GM21447 (cell line): ENCODE data around the gene VPS33A.
"Not testable (repeated sequence)": the region's sequence is repeated elsewhere in the genome, so short reads cannot be mapped to it uniquely, and the experiment has no call there.

Source experiments
- ATAC-seq: cut with Tn5 transposase; IDR thresholded peaks from one replicate; pipeline ENCODE4 v1.9.1; 2021; ENCODE audit not compliant: unreplicated experiment

The VPS33A gene

DNA sequence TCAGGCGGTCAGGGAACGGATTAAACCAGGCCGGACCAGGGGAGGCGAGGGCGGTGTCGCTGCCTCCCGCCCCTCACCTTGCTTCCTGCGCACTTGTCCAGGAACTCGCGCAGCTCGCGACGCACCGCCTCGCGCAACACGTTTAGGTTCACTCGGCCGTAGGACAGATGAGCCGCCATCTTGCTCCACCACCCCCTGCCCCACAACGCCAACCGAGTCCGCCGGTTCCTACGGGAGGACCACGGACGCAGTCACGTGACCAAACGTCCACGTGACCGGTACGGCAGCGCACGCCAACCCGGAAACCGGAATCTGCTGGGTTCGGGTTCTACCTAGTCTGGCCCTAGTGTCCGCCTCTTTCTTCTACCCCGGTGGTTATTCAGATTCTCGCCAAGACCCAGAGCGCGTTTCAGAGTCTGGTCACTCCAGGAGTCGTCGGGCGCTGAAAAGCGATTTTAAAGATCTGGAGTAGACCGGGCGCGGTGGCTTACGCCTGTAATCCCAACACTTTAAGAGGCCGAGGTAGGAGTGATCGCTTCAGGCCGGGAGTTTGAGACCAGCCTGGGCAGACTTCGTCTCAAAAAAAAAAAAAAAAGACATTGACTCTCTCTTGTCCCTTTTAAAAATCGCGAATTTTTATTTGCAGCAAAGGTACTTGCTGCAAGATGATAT, at the start of gene VPS33A:
TSS of gene VPS33A (minus strand) at position 265 of the 672 bp plus-strand sequence. CDS start at position 179, 86 bp downstream.
- ATAC-seq: peak; percentile 89

DNA sequence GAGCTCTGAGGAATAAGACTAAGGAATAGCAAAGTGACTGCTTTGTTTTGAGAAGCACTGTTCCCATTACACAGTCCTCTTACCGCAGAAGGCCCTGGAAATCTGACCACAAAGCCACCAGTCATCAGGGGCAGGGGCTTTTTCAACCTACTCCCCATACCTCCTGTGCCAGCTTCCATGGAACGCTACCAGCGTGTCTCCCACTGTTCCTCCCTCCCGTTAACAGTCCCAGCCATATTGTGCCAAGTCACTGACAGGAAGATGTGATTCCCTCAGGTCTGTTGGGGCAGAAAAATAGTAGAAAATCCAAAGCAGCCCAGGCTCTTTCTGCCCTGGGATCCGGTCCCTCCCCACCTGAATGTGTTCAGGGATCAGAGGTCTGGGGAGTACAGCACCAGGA, 46.6 kb upstream of the VPS33A start:
- no peak for ATAC-seq

DNA sequence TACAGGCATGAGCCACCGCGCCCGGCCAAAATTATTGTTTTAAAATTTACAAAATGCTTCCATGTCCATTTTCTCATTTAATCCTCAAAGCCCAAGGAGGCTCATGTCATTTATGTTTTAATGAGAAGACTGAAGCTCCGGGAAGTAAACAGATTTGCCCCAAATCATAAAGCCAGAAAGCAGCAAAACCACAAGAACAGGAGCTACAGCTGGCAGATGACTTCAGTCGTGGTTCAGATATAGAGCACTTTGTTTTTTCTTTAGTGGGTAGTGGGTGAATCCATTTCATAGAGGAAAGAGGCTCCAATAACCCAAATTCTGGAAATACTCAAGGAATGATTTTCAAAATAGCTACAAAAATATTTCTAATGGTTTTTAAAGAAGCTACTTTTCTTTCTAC, 45.4 kb upstream of the VPS33A start:
- no peak for ATAC-seq

DNA sequence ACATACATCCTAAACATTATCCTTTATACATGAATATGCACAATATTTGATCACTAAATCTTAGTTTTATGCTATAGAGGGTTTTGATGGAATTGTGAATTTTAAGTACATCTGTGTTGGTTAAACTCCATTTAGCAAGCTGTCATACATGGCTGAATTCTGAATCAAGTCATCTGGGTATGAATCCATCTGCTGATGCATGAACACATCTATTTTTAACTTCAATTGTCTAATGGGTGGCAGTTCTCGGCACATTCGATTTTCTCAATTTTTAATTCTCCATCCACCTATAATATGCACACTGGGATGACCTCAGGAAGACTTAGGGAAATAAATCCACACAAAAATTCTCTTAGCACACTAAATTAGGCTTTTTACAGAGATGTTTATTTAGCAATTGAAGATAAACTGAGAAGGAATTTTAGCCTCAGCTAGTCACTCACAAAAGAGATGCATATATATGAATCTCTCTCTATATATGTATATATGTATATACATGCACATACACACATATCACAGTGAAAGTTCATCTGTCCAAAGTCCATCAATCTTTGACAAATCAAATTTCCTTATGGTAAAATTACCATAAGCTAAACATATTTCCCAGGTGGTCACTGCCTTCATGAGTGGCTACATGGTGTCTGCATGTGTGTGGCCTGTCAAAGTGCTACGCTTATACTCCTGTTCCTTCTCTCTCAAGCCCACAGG, 44.5 kb upstream of the VPS33A start:
- no peak for ATAC-seq

DNA sequence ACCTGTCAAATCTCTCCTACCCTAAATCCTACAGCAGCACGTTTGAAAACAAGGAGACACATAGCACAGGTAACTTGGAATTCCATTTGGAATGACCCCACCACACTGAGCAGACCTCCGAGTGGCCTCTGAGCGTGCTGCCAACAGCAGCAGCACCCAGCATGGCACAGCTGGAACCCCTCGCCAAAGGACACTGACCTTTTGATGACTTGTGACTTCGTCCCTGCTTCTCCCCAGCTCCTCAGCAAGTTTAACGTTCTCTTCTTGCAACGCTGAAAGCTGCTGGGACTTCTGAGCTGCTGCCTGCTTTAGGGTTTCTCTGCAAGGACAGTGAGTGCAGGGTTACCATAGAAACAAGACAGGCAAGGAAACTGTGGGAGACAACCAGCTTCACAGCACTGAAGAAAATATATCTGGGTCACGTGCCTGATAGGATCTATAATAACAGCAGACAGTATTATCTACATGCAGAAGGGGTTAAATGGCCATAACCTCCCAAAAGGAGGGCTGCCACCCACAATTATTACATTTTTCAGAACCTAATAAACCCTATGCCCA, 43.3 kb upstream of the VPS33A start:
- no peak for ATAC-seq

DNA sequence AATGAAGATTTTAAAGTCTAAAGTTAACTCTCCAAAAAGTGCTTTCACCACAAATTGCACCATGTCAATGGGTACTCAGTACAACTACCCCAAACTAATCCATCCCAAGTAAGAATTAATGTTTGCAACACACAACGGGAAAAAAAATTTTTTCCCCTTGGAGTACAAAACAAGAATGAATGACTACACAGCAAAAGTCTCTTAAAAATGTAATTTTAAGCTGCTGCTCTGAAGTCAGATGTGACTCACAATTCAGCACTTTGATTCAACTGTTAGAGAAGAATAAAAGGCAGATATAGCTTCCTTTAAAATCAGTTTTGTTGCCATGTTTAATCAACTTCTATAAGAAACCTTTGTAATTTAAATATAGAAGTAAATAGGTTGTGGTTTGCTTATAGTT, 42.5 kb upstream of the VPS33A start:
- ATAC-seq: no peak

DNA sequence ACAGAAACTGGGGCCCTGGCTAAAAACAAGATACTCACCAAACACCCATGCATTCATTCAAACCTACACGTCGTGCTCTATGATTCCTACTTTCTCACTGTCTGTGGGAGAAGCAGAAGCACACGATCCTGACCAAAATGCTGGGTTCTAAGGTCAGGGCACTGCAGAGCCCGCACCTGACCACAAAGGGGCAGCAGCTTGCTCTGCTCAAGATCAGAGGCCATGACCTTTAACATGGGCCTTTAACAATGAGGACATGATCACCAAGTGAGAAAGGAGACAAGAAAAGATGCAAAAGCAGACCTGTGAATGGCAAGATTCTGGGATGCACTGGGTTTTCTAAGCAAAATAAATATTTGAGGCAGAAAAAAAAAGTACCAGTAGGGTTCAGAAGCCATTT, 40.1 kb upstream of the VPS33A start:
- no peak for ATAC-seq

DNA sequence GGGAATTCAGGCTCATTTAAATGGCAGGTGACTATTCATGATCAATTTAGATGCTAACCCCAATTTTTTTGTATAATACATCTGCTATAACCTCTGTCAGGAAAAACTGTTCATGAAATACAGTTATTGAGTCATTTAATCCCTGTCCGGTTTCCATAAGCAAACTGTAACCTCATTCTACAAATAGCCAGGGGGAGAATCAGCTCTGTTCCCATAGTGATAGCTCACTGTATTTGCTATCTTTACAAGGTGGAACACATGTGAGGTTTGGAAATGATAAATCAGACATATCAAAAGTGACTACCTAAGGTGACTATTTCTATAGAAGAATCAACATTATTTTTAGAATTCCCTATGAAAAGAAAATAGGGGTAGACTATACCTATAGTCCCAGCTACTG, 38.6 kb upstream of the VPS33A start:
- ATAC-seq: no peak

DNA sequence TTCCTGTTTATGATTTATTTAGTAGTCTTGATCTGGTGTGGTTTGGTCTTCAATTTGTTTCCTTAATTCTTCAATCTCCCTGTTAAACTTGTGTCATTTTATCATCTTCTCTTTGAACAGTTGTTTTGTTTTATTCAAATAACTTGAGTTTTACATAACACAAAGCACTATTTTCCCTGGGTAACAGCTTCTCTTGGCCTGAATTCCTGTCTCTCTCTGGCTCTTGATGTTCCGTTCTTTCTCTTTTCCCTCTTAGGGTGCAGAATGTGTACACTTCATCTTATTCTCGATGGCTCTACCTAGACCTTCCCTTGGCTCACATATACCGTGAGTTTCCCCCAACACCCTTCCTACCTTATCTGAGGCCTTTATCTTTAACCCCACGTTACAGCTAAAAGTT, 36.8 kb upstream of the VPS33A start:
- ATAC-seq: no peak

DNA sequence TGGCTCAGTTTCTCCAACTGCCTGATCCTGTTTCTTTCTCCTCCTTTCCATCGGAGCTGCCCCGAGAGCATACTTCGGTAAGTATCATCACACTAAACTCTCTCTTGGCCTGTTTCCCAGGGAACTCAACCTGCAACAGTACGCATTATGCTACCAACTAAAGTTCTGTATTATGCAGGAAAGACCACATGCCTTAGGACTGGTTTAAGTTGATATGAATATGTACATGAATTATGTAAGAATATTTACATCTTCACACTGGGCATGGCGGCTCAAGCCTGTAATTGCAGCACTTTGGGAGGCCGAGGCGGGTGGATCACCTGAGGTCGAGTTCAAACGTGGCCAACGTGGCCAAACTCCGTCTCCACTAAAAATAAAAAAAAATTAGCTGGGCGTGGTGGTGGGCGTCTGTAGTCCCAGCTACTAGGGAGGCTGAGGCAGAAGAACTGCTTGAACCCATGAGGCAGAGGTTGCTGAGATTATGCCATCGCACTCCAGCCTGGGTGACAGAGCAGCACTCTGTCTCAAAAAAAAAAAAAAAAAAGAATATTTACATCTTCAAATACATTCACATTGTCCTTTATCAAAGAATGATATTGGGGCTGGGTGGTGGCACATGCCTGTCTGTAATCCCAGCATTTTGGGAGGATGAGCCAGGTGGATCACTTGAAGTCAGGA, 31.9 kb upstream of the VPS33A start:
- ATAC-seq: no peak

DNA sequence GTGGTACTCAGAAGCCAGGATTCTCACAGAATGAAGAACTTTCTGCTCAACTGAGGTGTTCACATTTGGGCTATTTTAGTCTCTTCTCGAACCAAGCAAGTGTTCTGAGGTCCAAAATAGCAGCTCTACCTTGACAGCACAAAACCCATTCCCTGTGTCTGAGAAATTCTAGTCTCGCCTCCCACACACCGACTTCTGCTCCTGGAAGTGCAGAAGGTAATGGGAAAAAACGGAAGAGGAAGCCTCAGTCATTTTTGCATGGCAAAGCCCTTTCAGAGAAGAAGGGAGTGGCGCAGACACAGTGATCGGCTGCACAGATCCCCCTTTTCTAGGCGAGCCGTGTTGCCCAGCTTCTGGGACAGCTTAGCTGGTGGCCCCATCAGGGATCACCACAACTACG, 31.2 kb upstream of the VPS33A start:
- no peak for ATAC-seq

DNA sequence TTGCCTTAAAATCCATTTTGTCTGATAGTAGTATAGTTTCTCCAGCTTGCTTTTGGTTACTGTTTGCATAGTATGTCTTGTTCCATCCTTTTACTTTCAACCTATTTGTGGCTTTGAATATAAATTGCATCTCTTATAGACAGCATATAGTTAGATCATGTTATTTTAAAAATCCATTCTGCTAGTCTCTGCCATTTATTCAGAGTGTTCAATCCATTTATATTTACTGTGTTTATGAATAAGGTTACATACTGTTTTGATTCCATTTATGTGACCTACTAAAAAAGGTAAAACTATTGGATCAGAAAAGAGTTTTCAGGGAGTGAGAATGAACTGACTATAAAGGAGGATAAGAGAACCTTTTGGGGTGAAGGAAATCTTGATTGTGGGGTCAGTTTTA, 29.6 kb upstream of the VPS33A start:
- ATAC-seq: no peak

DNA sequence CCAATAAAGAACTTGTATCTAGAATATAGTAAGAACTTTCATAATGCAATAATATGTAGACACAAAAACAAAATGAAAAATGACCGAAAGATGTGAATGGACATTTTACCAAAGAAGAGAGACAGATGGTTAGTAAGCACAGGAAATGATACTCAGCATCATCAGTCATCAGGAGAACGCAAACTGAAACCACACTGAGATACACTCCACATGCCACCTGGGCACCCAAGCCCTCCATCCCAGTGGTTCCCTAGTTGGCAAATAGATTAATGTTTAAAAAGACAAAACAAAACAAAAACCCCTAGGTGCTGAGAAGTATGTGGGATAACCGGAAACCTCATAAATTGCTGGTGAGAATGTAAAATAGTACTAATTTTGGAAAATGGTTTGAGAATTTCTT, 26.8 kb upstream of the VPS33A start:
- ATAC-seq: peak; percentile 66

DNA sequence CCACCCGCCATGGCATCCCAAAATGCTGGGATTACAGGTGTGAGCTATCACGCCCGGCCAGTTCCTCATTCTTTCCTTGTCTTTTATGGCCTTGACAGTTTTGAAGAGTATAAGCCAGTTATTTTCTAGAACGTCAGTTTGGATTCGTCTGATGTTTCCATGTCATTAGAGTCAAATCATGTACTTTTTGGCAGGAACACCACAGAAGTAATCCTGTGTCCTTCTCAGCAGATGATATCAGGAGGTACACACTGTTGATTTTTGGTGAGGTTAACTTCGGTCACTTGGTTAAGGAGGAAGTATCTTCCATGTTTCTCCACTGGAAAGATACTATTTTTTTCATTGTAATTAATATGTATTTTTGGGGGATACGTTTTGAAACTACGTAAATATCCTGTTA, 25.1 kb upstream of the VPS33A start:
- no peak for ATAC-seq

DNA sequence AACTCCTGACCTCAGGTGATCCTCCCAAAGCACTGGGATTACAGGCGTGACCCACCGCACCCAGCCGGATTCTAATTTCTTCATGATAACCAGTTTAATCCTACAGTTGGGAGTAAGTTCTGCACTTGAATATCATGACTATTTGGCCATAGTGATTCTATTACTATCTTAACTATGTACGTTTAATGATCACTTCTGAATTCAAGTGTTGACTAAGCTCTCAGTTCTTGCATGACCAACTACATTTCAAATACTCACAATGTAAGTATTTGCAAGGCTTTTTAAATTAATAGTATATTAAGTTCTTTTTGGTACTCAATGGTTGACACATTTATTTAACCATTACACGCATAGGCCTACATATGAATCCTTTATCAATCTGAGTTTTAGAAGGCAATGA, 17.4 kb upstream of the VPS33A start:
- no peak for ATAC-seq

DNA sequence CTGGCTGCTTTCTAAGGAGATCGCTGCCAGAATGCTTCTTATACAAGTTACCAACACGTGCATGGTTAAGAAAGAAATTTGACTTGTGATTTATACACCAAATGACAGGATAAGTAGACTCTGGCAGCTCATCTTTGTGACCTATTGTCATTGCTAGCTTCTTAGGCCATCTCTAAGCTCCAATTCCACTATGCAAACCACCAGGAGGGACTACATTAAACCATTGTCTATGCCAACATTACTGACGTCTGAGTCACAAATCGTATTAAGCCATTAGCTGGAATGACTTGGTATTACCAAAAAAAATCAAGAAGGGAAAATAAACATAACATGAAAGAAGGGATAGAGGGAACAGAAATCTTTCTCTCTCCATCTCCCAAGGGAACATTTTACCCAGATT, 15.8 kb upstream of the VPS33A start:
- ATAC-seq: no peak

DNA sequence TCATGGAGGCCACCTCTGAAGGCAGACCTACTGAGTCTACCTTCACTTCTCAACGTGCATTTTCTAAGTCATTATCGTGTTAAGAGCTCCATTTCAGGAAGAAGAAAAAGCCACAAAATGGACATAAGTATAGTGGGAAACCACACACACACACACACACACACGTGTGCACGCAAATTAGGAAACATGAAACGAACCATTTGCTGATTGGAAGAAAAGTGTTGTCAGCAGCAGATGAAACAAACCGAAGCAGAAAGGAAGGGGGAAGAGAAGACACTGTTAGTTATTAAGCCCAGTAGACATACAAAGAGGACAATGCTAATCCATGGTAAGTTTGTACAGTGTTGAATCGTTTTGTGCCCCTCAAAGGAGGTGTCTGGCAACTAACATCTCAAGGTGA, 9.9 kb upstream of the VPS33A start:
- no peak for ATAC-seq

DNA sequence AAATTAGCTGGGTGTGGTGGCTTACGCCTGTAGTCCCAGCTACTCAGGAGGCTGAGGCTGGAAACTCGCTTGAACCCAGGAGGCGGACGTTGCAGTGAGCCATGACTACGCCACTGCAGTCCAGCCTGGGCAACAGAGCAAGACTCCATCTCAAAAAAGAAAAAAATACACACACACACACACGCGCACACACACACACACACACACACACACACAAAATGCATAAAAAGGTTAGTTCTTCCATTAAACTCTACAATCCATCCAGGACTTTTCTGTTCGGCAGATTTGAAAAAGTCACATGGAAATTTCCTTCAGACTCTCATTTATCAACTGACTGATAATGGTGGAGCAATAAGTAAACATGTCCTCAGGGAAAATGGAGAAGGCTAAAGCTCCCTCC, 9.2 kb upstream of the VPS33A start:
- no peak for ATAC-seq

DNA sequence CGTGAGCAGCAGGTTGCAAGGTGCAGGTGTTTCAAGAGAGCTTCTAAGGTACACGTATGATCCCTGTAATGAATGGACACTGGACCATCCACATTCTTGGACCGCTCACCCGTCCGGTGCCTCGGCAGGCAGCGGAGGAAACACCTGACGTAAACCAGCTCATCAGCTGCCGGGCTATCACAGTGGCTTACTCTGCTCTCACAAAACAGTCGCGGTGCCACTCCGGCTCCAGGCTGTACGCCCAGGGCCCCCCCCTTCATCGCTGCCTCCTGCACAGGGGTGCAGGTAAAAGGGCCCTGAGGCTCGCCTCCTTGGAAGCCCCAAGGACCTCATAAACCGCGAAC, 436 bp downstream of the VPS33A start:
- ATAC-seq: peak; percentile 33

DNA sequence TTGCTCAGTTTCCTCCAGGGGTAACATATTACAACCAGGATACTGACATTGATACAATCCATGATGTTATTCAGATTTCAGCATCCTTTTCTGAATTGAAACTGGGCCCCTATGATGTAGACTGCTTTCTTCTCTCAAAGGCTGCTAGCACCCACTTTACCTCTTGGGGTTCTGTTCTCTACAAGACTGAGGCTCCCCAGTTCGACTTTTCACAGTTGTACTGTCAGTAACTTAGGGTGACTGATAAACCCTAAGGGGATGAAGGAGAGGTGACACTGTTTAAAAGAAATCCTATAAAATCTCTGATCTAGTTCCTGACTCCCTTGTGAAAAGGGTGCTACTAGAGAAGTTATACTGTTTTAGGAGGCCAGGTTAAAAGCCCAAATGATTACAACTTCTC, 818 bp downstream of the VPS33A start:
- ATAC-seq: no peak

DNA sequence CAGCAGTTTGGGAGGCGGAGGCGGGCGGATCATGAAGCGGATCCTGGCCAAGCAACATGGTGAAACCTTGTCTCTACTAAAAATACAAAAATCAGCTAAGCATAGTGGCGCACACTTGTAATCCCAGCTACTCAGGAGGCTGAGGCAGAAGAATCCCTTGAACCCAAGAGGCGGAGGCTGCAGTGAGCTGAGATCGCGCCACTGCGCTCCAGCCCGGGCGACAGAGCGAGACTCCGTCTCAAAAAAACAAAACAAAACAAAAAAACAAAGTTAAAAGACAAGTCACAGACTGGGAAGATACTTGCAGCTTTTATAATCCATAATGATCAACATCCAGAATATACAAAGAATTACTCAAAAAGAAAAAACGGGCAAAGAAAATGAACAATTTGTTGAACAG, 5.6 kb downstream of the VPS33A start:
- not testable (repeated sequence) for ATAC-seq

DNA sequence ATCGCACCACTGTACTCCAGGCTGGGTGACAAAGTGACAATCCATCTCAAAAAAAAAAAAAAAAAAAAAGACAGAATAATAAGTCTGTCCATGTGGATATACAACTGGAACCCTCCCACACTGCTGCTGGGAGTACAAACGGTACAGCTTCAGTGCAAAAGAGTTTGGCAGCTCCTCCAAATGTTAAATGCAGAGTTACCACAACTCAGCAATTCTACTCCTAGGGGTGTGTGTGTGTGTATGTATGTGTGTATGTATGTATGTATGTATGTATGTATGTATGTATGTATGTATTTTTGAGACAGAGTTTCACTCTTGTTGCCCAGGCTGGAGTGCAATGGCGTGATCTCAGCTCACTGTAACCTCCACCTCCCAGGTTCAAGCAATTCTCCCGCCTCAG, 7.4 kb downstream of the VPS33A start:
- not testable (repeated sequence) for ATAC-seq
